ENCODE results near the gene KCNC1.

KCNC1 gene

GRCh38 chr11:17776212-17776875 lies 41.8 kb downstream of the KCNC1 start:
- DNase-seq: no peak

- no peak for DNase-seq
Measured at GRCh38 chr11:17777086-17777737, 42.6 kb downstream of the KCNC1 start.

GRCh38 chr11:17777738-17778091 lies 43.1 kb downstream of the KCNC1 start:
- no peak for DNase-seq

- DNase-seq: no peak
Measured at GRCh38 chr11:17778352-17778751, 43.8 kb downstream of the KCNC1 start.

GRCh38 chr11:17778956-17779860 lies 44.6 kb downstream of the KCNC1 start:
- DNase-seq: no peak

GRCh38 chr11:17779861-17780594 lies 45.4 kb downstream of the KCNC1 start:
- DNase-seq: no peak

- DNase-seq: no peak
Measured at GRCh38 chr11:17780668-17781067, 46.1 kb downstream of the KCNC1 start.

GRCh38 chr11:17781221-17781620 lies 46.6 kb downstream of the KCNC1 start:
- DNase-seq: no peak

GRCh38 chr11:17781626-17782025 lies 47.0 kb downstream of the KCNC1 start:
- no peak for DNase-seq

- DNase-seq: no peak
Measured at GRCh38 chr11:17782145-17782544, 47.6 kb downstream of the KCNC1 start.

GRCh38 chr11:17782603-17783337 lies 48.2 kb downstream of the KCNC1 start:
- no peak for DNase-seq

GRCh38 chr11:17783878-17784277 lies 49.3 kb downstream of the KCNC1 start:
- DNase-seq: no peak

GRCh38 chr11:17786824-17787525 lies 52.4 kb downstream of the KCNC1 start:
- no peak for DNase-seq

GRCh38 chr11:17788084-17788483 lies 53.5 kb downstream of the KCNC1 start:
- no peak for DNase-seq

- no peak for DNase-seq
Measured at GRCh38 chr11:17790453-17790852, 55.9 kb downstream of the KCNC1 start.

- DNase-seq: no peak
Measured at GRCh38 chr11:17791144-17791543, 56.6 kb downstream of the KCNC1 start.

- no peak for DNase-seq
Measured at GRCh38 chr11:17792161-17792560, 57.6 kb downstream of the KCNC1 start.

GRCh38 chr11:17793642-17794170 lies 59.1 kb downstream of the KCNC1 start:
- DNase-seq: no peak

GRCh38 chr11:17794981-17795380 lies 60.4 kb downstream of the KCNC1 start:
- DNase-seq: no peak

GRCh38 chr11:17796154-17796553 lies 61.6 kb downstream of the KCNC1 start:
- no peak for DNase-seq

GRCh38 chr11:17798253-17798652 lies 63.7 kb downstream of the KCNC1 start:
- DNase-seq: no peak

All from CD4-positive, alpha-beta T cell treated with Interleukin-17A for 1 hour (primary cell).